Cerebellar nuclear complex (tissue), 1 donor: ENCODE results near the gene RELB.

Source experiments
- DNase-seq, 2 experiments: peaks; one replicate each; lab custom pipeline; 2025; lab: John Stamatoyannopoulos, UW

The RELB gene

GRCh38 chr19:45079911-45080370, 78.7 kb downstream of the RELB start:
- no peak for DNase-seq

GRCh38 chr19:45082170-45082569, 80.9 kb downstream of the RELB start:
- no peak for DNase-seq

DNA sequence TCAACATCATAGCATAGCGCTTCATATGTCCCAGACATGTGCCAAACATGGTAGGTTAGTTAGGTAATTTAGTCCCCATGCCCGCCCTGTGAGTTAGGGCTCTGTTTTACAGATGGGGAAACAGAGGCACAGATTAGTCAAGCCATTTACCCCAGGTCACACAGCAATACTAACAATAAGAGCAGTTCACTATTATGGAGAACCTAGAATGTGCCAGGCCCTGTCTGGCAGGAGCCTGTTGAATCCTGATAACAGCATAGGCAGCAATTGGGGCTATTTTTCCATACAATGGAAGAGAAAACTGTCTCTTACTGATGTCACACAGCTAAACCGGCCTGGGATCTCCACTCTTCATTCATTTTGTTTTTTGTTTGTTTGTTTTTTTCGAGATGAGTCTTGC, 85.2 kb downstream of the RELB start:
- DNase-seq = no peak

DNA sequence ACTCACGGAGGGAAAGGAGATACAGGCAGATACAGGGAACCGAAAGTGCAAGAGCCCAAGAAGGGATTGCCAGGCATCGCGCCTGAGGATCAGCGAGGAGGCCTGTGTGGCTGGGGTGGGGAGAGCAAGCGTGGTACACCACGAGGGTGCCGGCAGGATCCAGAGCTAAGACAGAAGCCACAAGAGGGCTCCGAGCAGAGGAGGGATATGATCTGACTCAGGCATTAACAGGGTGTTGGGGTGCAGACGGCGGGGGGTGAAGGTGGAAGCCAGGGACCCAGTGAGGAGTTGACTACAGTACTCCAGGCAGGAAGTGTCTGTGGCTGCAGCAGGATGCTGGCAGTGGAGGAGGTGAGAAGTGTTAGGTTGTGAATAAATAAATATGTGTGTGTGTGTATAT, 86.3 kb downstream of the RELB start:
- no peak for DNase-seq
